GM19025 (cell line): Measurements from ENCODE around the gene RHO.
A peak's percentile ranks its signal among the peaks of the same experiment; 100 is the strongest.

Source experiments
- ATAC-seq: cut with Tn5 transposase; IDR thresholded peaks from one replicate; pipeline ENCODE4 v1.9.1; 2021; ENCODE audit warnings: mild to moderate bottlenecking, low read depth, moderate library complexity; ENCODE audit not compliant: unreplicated experiment

RHO gene

DNA sequence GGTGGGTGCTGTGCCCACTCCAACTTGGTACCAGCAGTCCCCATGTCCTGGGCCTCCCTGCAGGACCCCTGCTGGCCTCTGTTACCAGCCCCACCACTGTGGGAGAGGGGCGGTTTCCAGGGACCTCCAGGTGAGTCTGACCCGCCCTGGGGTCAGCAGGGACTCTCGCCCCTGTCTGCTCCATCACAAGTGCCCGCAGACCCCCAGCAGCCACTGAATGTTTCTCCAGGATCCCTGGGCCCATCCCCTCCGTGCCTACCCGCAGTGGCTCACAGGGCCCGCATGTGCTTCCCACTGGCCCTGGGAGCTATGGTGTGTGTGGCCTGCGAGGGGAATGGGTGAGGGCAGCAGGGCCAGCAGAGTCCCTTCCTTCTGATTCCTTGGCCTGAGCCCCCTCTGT lies 9.9 kb upstream of the RHO start:
- ATAC-seq, result no peak

- no peak for ATAC-seq
These were observed 9.0 kb upstream of the RHO start for GRCh38 chr3:129519449-129519848.

DNA sequence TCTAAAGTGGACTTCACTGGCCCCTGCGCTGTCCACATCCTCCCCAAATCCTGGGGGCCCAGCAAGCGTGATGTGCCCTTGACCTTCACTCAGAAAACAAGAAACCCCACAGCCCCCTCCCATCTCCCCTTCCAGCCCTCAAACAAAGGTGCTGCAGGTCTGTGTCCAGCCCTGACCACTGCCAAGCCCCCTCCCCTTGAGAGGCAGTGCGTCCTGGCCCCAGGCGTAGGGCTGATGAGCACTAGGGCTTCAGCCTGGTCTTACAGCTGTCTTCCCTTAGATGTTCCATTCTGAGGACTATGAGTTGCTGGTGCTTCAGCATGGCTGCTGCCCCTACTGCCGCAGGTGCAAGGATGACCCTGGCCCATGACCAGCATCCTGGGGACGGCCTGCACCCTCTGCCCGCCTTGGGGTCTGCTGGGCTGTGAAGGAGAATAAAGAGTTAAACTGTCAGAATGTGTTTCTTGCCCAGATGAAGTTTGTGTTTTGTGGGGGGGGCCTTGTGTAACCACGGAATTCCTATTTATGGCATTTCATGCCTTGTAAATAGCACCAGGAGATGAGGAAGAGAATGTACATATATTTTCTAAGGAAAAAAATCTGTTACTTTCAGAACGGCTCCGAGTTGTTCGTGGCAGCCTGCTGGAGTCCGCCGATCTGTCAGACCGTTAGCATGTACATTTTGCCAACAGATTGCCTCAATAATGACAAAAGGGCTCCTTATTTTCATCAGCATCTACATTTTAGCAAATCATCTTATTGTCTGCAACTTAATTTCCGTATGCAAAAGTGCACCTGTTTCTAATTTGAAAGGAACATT lies 8.3 kb upstream of the RHO start:
- ATAC-seq, result no peak

DNA sequence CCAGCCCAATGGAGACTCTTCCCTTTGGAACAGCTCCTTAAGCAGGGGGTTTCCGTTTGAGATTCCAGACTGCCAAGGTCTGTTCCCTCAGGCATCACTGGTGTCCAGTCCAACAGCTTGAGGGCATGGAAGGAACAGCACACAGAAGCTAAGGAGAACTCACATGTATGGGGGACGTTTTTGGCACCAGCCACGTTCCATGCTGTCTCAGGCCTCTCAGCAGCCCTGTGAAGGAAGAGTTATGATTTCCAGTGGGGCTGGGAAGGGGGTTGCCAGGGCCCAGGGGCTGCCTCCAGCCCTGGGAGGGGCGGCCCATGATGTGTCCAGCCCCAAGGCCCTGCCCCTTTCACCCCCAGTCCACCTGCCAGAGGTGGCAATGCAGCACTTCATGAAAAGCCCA lies 7.5 kb upstream of the RHO start:
- no peak for ATAC-seq

DNA sequence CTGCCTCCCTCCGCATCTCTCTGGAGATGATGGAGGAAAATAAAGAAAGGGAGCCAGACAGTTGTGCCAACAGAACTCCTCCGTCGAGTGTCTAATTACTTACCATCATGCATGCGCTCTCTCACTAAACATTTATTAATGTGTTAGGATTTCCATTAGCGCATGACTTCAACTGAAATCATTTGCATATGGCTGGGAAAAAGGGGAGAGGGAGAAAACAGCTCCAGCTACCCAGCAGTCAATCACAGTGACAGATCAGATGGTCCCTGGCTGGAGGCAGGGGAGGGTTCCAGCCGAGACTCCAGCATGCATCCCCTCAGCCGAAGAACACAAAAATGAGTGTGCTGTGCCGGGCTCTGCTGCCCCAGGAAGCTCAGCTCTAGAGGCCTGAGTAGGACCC lies 6.8 kb upstream of the RHO start:
- ATAC-seq, result no peak

GRCh38 chr3:129522953-129523352 lies 5.5 kb upstream of the RHO start:
- ATAC-seq, result no peak

DNA sequence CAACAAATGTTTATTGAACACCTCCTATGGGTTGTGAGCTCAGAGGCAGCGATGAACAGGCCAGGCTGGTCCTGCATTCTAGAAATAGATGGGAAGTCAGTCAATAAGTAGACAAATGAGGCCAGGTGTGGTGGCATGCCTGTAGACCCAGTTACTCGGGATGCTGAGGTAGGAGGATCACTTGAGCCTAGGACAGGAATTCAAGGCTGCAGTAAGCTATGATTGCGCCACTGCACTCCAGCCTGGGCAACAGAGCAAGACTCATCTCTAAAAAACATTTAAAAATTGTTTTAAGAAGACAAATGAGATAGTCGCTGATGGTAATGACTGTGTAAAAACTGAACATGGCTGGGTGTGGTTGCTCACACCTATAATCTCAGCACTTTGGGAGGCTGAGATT lies 4.4 kb upstream of the RHO start:
- no peak for ATAC-seq

- ATAC-seq, result no peak
These were observed 3.0 kb upstream of the RHO start for GRCh38 chr3:129525341-129525968.

- ATAC-seq, result peak; percentile 90
These were observed 2.1 kb upstream of the RHO start for GRCh38 chr3:129526121-129526900.

DNA sequence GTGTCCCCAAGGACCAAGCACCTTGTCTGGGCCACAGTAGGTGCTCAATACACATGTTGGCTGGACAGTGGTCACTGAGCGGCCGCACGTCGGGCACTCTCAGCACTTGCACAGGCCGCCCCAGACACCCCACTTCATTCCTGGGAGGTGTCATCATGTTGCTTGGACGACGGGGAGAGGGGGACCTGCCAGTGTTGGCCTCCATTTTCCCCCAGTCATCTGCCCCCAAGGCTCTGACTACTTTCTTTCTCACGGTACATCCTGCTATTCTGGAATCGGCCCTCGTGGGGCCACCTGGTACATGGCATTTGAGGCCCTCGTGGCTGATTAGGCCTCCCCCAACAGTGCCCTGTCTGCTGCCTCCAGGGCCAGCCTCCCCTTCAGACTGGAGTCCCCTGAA lies 1.2 kb upstream of the RHO start:
- no peak for ATAC-seq

GRCh38 chr3:129529436-129530210 lies 1.2 kb downstream of the RHO start:
- no peak for ATAC-seq

GRCh38 chr3:129530251-129530791 lies 1.9 kb downstream of the RHO start:
- no peak for ATAC-seq

DNA sequence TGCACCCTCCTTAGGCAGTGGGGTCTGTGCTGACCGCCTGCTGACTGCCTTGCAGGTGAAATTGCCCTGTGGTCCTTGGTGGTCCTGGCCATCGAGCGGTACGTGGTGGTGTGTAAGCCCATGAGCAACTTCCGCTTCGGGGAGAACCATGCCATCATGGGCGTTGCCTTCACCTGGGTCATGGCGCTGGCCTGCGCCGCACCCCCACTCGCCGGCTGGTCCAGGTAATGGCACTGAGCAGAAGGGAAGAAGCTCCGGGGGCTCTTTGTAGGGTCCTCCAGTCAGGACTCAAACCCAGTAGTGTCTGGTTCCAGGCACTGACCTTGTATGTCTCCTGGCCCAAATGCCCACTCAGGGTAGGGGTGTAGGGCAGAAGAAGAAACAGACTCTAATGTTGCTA lies 2.4 kb downstream of the RHO start:
- no peak for ATAC-seq

DNA sequence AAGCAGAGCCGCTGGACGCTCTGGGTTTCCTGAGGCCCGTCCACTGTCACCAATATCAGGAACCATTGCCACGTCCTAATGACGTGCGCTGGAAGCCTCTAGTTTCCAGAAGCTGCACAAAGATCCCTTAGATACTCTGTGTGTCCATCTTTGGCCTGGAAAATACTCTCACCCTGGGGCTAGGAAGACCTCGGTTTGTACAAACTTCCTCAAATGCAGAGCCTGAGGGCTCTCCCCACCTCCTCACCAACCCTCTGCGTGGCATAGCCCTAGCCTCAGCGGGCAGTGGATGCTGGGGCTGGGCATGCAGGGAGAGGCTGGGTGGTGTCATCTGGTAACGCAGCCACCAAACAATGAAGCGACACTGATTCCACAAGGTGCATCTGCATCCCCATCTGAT lies 3.3 kb downstream of the RHO start:
- ATAC-seq, result no peak

DNA sequence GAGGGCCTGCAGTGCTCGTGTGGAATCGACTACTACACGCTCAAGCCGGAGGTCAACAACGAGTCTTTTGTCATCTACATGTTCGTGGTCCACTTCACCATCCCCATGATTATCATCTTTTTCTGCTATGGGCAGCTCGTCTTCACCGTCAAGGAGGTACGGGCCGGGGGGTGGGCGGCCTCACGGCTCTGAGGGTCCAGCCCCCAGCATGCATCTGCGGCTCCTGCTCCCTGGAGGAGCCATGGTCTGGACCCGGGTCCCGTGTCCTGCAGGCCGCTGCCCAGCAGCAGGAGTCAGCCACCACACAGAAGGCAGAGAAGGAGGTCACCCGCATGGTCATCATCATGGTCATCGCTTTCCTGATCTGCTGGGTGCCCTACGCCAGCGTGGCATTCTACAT lies 3.8 kb downstream of the RHO start:
- ATAC-seq, result no peak

GRCh38 chr3:129533406-129533805 lies 5.0 kb downstream of the RHO start:
- ATAC-seq, result no peak

- ATAC-seq, result no peak
These were observed 6.1 kb downstream of the RHO start for GRCh38 chr3:129534428-129535027.

DNA sequence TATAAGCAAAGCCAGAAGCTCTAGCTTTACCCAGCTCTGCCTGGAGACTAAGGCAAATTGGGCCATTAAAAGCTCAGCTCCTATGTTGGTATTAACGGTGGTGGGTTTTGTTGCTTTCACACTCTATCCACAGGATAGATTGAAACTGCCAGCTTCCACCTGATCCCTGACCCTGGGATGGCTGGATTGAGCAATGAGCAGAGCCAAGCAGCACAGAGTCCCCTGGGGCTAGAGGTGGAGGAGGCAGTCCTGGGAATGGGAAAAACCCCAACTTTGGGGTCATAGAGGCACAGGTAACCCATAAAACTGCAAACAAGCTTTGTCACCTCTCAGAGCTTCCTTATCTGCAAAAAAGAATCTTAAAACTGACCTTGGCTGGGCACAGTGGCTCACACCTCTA lies 6.6 kb downstream of the RHO start:
- no peak for ATAC-seq

- ATAC-seq, result no peak
These were observed 7.9 kb downstream of the RHO start for GRCh38 chr3:129536374-129536667.

DNA sequence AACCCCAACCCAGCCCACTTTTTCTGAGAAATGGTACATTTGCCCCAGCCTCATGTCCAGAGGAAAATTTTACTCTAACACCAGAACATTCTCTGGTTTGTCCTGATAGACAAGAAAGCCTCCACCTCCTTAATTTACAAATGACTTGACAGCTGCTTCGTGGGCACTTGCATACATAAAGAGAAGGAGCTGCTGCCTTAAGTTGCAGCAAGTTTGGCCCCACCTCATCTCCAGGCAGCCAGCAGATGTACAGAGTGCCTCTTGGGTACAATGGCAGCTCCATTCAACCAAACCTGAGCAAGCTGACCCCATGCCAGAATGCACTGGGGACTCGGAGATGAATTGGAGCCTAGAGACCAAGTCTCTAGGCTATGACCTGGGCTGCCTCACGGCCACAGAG lies 8.4 kb downstream of the RHO start:
- no peak for ATAC-seq
